Measurements from ENCODE around the gene TMEM9.

Gene TMEM9

DNA sequence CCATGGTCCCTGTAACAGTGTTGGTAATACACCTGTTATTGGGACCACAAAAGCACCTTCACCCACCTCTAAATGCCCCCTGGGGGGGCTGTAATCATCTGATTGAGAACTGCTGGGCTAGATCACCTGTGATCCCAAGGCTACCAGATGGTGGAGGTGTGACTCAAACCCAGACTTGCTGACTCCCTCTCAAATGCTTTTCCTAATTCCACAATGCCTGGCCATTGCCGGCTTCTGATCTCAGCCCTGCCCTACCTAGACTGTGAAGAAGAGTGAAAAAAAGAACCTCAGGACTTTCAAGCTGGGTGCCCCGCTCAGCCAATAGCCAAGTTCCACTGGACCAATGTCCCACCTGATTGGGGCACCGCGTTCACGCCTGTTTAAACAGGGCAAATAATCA is 9.6 kb downstream of the TMEM9 start:
- DNase-seq: no peak

- DNase-seq: no peak
These were observed 10.3 kb downstream of the TMEM9 start for GRCh38 chr1:201143726-201144635.

DNA sequence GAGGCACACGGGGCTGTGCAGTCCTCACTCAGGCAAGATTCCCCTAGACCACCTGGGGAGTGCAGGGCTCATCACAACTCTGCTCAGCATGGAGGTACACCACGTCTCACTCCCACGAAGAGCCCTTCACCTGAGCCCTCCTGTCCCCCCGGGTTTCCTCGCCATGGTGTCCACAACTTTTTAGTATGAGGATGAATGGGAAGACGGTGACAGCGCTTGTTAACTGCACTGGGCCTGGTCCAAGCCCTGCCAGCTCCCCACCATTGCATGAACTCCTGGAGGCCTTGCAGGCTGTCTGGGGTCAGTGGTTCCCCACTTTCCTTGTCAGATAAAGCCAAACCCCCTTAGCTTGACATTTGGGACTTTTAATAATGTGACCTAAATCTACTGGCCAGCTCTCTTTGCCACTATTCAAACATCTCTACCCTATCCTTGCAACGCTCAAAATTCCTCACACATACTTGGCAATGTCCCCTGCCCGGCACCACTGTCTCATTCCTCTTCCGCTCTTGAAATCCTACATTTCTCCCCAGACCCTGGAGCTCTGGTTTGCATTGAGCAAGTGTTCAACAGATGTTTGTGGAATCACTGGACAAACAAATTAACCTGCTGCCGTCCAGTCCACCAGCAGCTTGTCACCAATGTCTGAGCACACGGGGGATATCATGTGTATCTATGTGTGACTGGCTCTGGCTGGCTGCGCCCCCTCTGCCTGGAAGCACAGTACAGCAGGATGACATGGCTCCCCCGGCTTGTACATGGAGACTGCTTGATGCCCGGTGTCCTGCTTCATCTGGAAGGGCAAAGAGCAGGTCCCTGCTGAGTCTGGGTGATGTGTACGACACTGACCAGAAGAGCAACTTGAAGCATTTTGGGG is 11.2 kb downstream of the TMEM9 start:
- DNase-seq: no peak

DNA sequence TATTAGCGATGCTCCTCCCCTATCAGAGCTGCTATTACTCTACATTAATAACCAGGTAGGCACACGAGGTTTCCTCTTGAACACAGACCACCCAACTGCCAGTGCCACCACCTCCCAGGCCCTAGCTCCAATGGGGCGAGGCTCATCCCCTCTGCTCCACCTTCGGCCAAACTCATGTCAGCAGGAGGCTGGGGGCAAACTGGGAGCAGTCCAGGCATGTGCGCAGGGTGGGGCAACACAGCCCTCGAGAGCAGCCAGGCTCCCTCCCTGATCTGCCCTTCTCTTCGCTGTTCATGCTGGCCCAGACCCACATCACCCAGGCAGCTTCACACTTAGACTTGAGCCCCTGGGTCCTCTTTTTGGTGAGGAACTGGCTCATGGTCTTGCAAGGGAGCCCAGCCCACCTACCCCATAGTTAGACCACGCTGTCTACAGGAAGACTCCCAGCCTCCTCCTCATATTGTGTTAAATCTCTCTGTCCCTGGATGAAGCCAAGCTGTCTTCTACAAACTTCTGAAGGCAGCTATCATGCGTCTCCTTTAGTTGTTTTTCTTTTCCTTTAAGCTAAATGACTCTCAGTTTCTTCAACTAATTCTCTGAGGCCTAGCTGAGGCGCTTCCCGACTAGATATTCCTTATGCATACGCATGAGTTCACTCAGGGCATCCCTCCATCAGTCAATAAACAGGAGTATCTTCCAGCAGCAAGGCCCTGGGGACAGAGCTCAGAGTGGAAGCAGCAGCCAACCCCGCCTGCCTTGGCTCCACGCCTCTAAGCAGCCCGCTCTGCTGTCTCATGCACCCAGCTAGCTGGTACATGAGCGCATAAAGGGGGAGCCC is 12.0 kb downstream of the TMEM9 start:
- no peak for DNase-seq

- DNase-seq: no peak
These were observed 12.9 kb downstream of the TMEM9 start for GRCh38 chr1:201141418-201141817.

- no peak for DNase-seq
These were observed 13.4 kb downstream of the TMEM9 start for GRCh38 chr1:201140941-201141260.

DNA sequence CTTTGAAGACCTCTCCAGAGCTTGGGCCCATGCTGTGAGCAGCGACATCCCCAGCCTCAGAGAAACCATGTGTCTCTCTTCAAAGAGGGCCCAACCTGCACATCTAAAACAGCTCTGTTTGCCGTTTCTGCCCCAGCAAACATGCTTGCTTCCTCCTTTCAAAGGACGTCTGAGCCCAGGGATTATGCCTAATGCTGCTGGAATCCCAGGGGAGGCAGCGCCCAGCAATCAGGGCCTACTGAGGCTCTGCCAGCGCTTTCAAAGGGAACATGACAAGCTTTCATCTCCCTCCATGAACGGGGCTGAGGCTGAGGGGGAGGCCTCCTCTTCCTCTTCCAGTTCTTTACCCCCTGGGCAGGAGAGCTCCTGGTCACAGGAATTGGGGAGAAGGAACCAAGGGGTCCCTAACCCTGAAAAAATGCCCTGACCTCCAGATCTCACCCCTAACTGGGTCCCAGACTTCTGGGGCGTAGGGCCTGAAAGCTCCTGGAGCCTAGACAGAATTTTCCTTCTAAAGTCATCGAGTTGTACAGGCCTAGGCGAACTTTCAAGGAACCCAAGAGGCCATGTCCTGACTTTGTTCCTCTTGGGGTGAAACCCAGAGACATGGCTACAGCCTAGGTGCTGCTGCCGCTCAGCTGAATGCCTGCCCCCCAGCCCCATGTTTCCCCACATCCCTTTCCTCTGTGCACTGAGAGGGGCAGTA is 13.9 kb downstream of the TMEM9 start:
- no peak for DNase-seq

- no peak for DNase-seq
These were observed 14.5 kb downstream of the TMEM9 start for GRCh38 chr1:201139756-201140155.

- DNase-seq: no peak
These were observed 15.0 kb downstream of the TMEM9 start for GRCh38 chr1:201139306-201139705.

- DNase-seq: no peak
These were observed 15.9 kb downstream of the TMEM9 start for GRCh38 chr1:201138311-201138840.

GRCh38 chr1:201137579-201138310 is 16.5 kb downstream of the TMEM9 start:
- DNase-seq: no peak

GRCh38 chr1:201137024-201137392 is 17.3 kb downstream of the TMEM9 start:
- no peak for DNase-seq

GRCh38 chr1:201136355-201137023 is 17.8 kb downstream of the TMEM9 start:
- DNase-seq: no peak

- no peak for DNase-seq
These were observed 19.9 kb downstream of the TMEM9 start for GRCh38 chr1:201134405-201134804.

- DNase-seq: no peak
These were observed 22.9 kb downstream of the TMEM9 start for GRCh38 chr1:201131398-201131797.

- no peak for DNase-seq
These were observed 25.3 kb downstream of the TMEM9 start for GRCh38 chr1:201128962-201129361.

DNA sequence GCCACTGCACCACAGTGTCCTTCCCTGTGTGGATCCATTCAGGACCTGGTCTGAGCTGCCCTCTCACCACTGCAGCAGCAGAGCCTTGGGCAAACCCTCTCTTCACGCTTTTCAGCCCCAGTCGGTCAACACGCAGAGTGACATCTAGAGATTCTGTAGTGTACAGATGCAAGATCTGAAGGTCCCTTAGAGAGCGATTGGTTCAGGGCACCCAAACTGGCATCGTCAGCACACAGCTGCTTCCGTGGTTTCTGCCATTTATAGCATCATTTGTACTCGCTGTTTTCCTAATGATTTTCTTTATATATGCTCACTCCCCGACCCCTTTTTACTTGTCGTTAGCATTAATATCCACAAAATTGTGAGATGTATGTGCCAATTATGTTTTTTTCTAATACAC is 25.8 kb downstream of the TMEM9 start:
- no peak for DNase-seq

DNA sequence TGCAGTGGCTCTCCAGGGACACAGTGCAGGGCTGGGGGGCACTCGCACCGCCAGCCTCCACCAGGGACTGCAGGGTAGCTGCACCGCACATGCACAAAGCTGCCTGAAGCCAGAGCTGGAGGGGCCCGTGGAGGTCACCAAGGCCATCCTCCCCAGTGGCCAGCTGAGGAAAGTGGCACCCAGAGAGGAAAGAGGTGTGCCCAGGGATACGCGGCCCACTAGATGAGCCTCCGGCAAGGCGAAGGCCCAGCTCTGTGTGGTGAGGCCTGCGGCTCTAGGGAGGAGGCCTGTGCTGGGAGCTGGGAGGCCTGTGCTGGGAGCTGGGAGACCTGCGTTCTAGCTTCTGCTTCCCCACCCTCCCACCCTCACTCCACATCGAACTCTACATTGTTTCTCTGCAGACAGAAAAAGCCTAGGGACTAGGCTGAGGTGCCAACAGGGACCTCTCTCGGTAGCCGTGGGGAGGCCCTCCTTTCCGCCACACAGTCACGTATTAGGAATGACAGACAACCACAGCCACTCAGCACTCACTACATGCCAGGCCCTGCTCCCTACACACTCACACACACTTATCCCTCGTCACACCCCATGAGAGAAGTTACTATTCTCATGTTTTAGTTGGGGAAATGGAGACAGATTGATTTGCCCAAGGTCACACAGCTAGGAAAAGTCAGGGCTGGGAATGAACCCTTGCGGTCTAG is 26.4 kb downstream of the TMEM9 start:
- DNase-seq: no peak

GRCh38 chr1:201126832-201127754 is 27.2 kb downstream of the TMEM9 start, which contains the start of gene ASCL5:
TSS of gene ASCL5 (minus strand) at chr1:201127184. CDS start at chr1:201115372, 11,812 bp downstream.
- no peak for DNase-seq
